ENCODE measurements around the gene PYGO1. TPM values are rescaled to one million over a fixed set of nuclear protein-coding genes. Genes with fewer than 3 reads are reported as not detected.

Gene PYGO1
- total and polyA plus RNA-seq, 11 donors: 1.1 to 8.2 (median 4.7) TPM

GRCh38 chr15:55576943-55577342 lies 11.2 kb downstream of the PYGO1 start:
- ATAC-seq (no peak), DNase-seq (no peak)
- H3K27me3 ChIP-seq: peaks cover 0 to 3% (median 0%) of the 10 kb centered on the region in 9 donors
- TF ChIP-seq POLR2A (IDR thresholded peaks at IDR 0.05): no peak
- no peak for TF ChIP-seq CTCF (IDR thresholded peaks at IDR 0.05)
- no peaks in the 10 kb centered on the region for H3K36me3 ChIP-seq
- H3K4me3 ChIP-seq: no peak overlapping the region
- WGBS, 4 donors: 78 to 86% (median 81%) methylated on average over 6 of the region's 6 CpGs
- H3K4me1 ChIP-seq: no peaks in the 10 kb centered on the region
- intact Hi-C loops (cut with DNase I): no loop called here
- H3K27ac ChIP-seq: no peak overlapping the region
- no peaks in the 10 kb centered on the region for H3K9me3 ChIP-seq

GRCh38 chr15:55574096-55574495 lies 14.0 kb downstream of the PYGO1 start:
- no peak overlapping the region for H3K4me3 ChIP-seq
- intact Hi-C loops (cut with DNase I): no loop called here
- no peaks in the 10 kb centered on the region for H3K27me3 ChIP-seq
- ATAC-seq (no peak), DNase-seq (no peak)
- H3K27ac ChIP-seq: no peak overlapping the region
- H3K9me3 ChIP-seq: peaks cover 0 to 8% (median 0%) of the 10 kb centered on the region in 12 donors
- 74 to 98% (median 96%) methylated on average over 2 of the region's 2 CpGs for WGBS, 4 donors
- TF ChIP-seq CTCF (IDR thresholded peaks at IDR 0.05) (no peak), POLR2A (IDR thresholded peaks at IDR 0.05) (no peak)
- H3K4me1 ChIP-seq: no peaks in the 10 kb centered on the region
- H3K36me3 ChIP-seq: no peaks in the 10 kb centered on the region

- intact Hi-C loops (cut with DNase I): no loop called here
- TF ChIP-seq POLR2A (IDR thresholded peaks at IDR 0.05) (no peak), CTCF (IDR thresholded peaks at IDR 0.05) (no peak)
- Histone ChIP-seq H3K27me3 (no peaks in the 10 kb centered on the region), H3K36me3 (no peaks in the 10 kb centered on the region), H3K27ac (no peak overlapping the region), H3K4me1 (no peaks in the 10 kb centered on the region), H3K4me3 (no peak overlapping the region), H3K9me3 (peaks cover 0 to 8% (median 0%) of the 10 kb centered on the region in 12 donors)
- no peak for DNase-seq
- no peak for ATAC-seq
Observed at GRCh38 chr15:55573224-55573623, 14.9 kb downstream of the PYGO1 start.

- no peaks in the 10 kb centered on the region for H3K4me1 ChIP-seq
- no peak for TF ChIP-seq CTCF (IDR thresholded peaks at IDR 0.05)
- no peak for TF ChIP-seq POLR2A (IDR thresholded peaks at IDR 0.05)
- no peak overlapping the region for H3K4me3 ChIP-seq
- no peaks in the 10 kb centered on the region for H3K36me3 ChIP-seq
- intact Hi-C loops (cut with DNase I): no loop called here
- WGBS, 4 donors: 85 to 95% (median 91%) methylated on average over 2 of the region's 2 CpGs
- ATAC-seq (no peak), DNase-seq (no peak)
- H3K9me3 ChIP-seq: peaks cover 0 to 28% (median 0%) of the 10 kb centered on the region in 12 donors
- H3K27me3 ChIP-seq: no peaks in the 10 kb centered on the region
- H3K27ac ChIP-seq: no peak overlapping the region
Observed at GRCh38 chr15:55564347-55565145, 23.6 kb downstream of the PYGO1 start.

All from heart left ventricle (tissue), 16 donors.